ENCODE data around the gene ARAP3.

- TF ChIP-seq EGR1 (IDR thresholded peaks at IDR 0.05) (no peak), RAD21 (IDR thresholded peaks at IDR 0.05; ENCODE audit: low read depth) (no peak), REST (IDR thresholded peaks at IDR 0.05; ENCODE audit: low read depth) (no peak), NFIC (IDR thresholded peaks at IDR 0.05) (no peak), EP300 (IDR thresholded peaks at IDR 0.05; ENCODE audit: borderline replicate concordance) (no peak)
These were observed 24.6 kb downstream of the ARAP3 start for GRCh38 chr5:141657404-141657803.
